K562 (cell line): ENCODE data around the gene CSRP2. TPM values are rescaled to one million over a fixed set of nuclear protein-coding genes. Genes with fewer than 3 reads are reported as not detected.

Experiments used
- ATAC-seq: fragments of 200-7000 bp; cut with Tn5 transposase; 3 replicates; pipeline ENCODE4 v1.9.1; 2020; ENCODE audit warnings: moderate library complexity
- BruUV-seq: library from RNA; stranded (reverse); fragments of 400-500 nt; replicated peaks from 2 replicates; lab custom pipeline; 2021; lab: Mats Ljungman, UMichigan
- CTCF ChIA-PET: fragments of 300-600 bp; formaldehyde crosslinking; extraction: SDS; loops from one replicate; lab custom pipeline; 2021; ENCODE audit warnings: low intra/inter-chr PET ratio; lab: Yijun Ruan, JAX
- POLR2A ChIA-PET: fragments of 300-600, 350-650 bp; sonication (Branson Sonifier 250); formaldehyde crosslinking; extraction: SDS; loops from one replicate; lab custom pipeline; 2021; ENCODE audit warnings: antibody characterized with exemption, inconsistent platforms; lab: Yijun Ruan, JAX
- DNase-seq, 4 experiments: peaks; one replicate each; pipeline versions ENCODE4 v3.0.0 to v3.0.0-alpha.2; 2011 to 2018; ENCODE audit warnings: low spot score in 3 of 4, mixed read lengths in 3 of 4; ENCODE audit errors: extremely low read depth in 1 of 4
- FAIRE-seq: peaks from 2 replicates; lab custom pipeline; 2011; peaks lifted over from hg19 to GRCh38; lab: Jason Lieb, UNC
- H2AFZ ChIP-seq: 2 replicates; pipeline ENCODE4 v1.6.0; 2011; ENCODE audit warnings: low read depth, low read length, control low read depth, inconsistent platforms
- H3K27ac ChIP-seq: fragments of 200-600 bp; 3 replicates; pipeline ENCODE4 v1.8.0; 2011; ENCODE audit warnings: low read depth, mild to moderate bottlenecking, control low read depth, inconsistent platforms, low read length, moderate library complexity, mixed read lengths; ENCODE audit errors: extremely low read depth
- H3K27me3 ChIP-seq, 2 experiments: fragments of 300-600 bp in 1 of 2; 2 replicates in 1 of 2; 3 replicates in 1 of 2; pipeline versions ENCODE4 v1.6.0 to v1.8.0; 2011; ENCODE audit warnings: inconsistent platforms in 2 of 2, low read length in 2 of 2, mild to moderate bottlenecking in 1 of 2, mixed read lengths in 1 of 2, moderate library complexity in 1 of 2; ENCODE audit not compliant: control insufficient read depth in 2 of 2, insufficient read depth in 2 of 2
- H3K36me3 ChIP-seq: fragments of 300-600 bp; 3 replicates; pipeline ENCODE4 v1.8.0; 2011; ENCODE audit warnings: mild to moderate bottlenecking, low read length, inconsistent platforms; ENCODE audit not compliant: control insufficient read depth, insufficient read depth
- H3K4me1 ChIP-seq, 2 experiments: fragments of 200-600 bp in 1 of 2; replicated peaks in 1 of 2; 2 replicates in 1 of 2; 3 replicates in 1 of 2; pipeline versions ENCODE4 v1.5.1 to v1.8.0; 2011; ENCODE audit warnings: inconsistent platforms in 2 of 2, low read length in 2 of 2, mild to moderate bottlenecking in 1 of 2, mixed read lengths in 1 of 2, moderate library complexity in 1 of 2; ENCODE audit not compliant: control insufficient read depth in 2 of 2, insufficient read depth in 2 of 2
- H3K4me2 ChIP-seq: 2 replicates; pipeline ENCODE4 v1.6.1; 2011; ENCODE audit warnings: low read length, control low read depth, inconsistent platforms, mixed read lengths; ENCODE audit not compliant: insufficient read depth
- H3K4me3 ChIP-seq: fragments of 200-600 bp; sonication (generic), shearing (Covaris generic); 2 replicates; pipeline ENCODE4 v1.5.1; 2016; ENCODE audit warnings: control low read depth, inconsistent platforms
- H3K79me2 ChIP-seq: fragments of 200-600 bp; 3 replicates; pipeline ENCODE4 v1.8.0; 2011; ENCODE audit warnings: low read length, inconsistent platforms; ENCODE audit not compliant: control insufficient read depth, insufficient read depth
- H3K9ac ChIP-seq, 2 experiments: 2 replicates each; pipeline versions ENCODE4 v1.6.0 to v1.6.1; 2011; ENCODE audit warnings: low read depth in 2 of 2, low read length in 2 of 2, control low read depth in 1 of 2, inconsistent platforms in 1 of 2, mild to moderate bottlenecking in 1 of 2, mixed read lengths in 1 of 2; ENCODE audit not compliant: insufficient read depth in 1 of 2
- H3K9me1 ChIP-seq: one replicate; pipeline ENCODE4 v1.6.0; 2011; ENCODE audit warnings: inconsistent platforms, mild to moderate bottlenecking, low read length, moderate library complexity; ENCODE audit not compliant: control insufficient read depth, insufficient read depth
- H3K9me3 ChIP-seq: replicated peaks from 2 replicates; pipeline ENCODE4 v1.5.1; 2011; ENCODE audit warnings: low read depth, low read length, inconsistent platforms; ENCODE audit not compliant: control insufficient read depth, insufficient read depth
- H4K20me1 ChIP-seq: replicated peaks from 2 replicates; pipeline ENCODE4 v1.6.1; 2011; ENCODE audit warnings: low read length, inconsistent platforms, mixed read lengths; ENCODE audit not compliant: control insufficient read depth, insufficient read depth
- NCOR1 ChIP-seq: fragments of 450-650 bp; IDR thresholded peaks from 2 replicates; pipeline ENCODE4 v1.6.1; 2016; ENCODE audit warnings: mild to moderate bottlenecking, moderate library complexity
- NFIC ChIP-seq: fragments of 450-650 bp; IDR thresholded peaks from 2 replicates; pipeline ENCODE4 v1.6.1; 2017; ENCODE audit warnings: mild to moderate bottlenecking, inconsistent platforms
- WGBS: fragments of 100-300 bp; shearing (Covaris generic); methylation state at CpG from one replicate; pipeline ENCODE4 v1.1.6; 2016; ENCODE audit warnings: low coverage, mixed read lengths; ENCODE audit not compliant: insufficient coverage; ENCODE audit errors: missing lambda C conversion rate; 5-methylcytosine and 5-hydroxymethylcytosine counted together
- in situ Hi-C: fragments of 300-500 bp; cut with MboI; formaldehyde crosslinking; loops from 4 replicates; pipeline ENCODE4 v1.15.0; 2018; ENCODE audit warnings: inconsistent platforms, mixed read lengths
- intact Hi-C: fragments of 100-400 bp; cut with micrococcal nuclease; formaldehyde crosslinking; loops from 2 replicates; pipeline ENCODE4 v1.14.2; 2022
- polyA plus RNA-seq, 8 experiments: library from polyadenylated mRNA; depleted of rRNA in 4 of 8; stranded (reverse) in 5 of 8; unstranded in 3 of 8; fragments of >200 nt; fragmentation: Nextera tagmentation in 2 of 8; fragmentation: Illumina TruSeq in 1 of 8; extraction: Ambion mirVana in 2 of 8; extraction: Trizol in 1 of 8; gene quantifications; 2 replicates each; pipeline versions ENCODE4 v1.2.1 to v1.2.3, GENCODE V29; 2011 to 2014; ENCODE audit warnings: inconsistent platforms in 1 of 8, missing spikeins in 1 of 8
- total RNA-seq, 7 experiments: library from RNA; depleted of rRNA in 6 of 7; stranded (reverse); fragments of >200 nt in 6 of 7; fragmentation: Illumina TruSeq in 2 of 7; extraction: Trizol in 2 of 7; gene quantifications; 2 replicates each; pipeline versions ENCODE4 v1.2.1 to v1.2.3, GENCODE V29; 2011 to 2021; ENCODE audit warnings: low replicate concordance in 1 of 7
- TF ChIP-seq, protein P1 (sequence below): fragments of 450-650 bp; IDR thresholded peaks from 2 replicates; pipeline ENCODE4 v1.6.1; 2017; ENCODE audit warnings: antibody characterized with exemption, mild to moderate bottlenecking
- TF ChIP-seq, protein P2 (sequence below): fragments of 250-450 bp; sonication (Bioruptor Pico); IDR thresholded peaks from 2 replicates; pipeline ENCODE4 v1.8.0; 2022; ENCODE audit warnings: moderate library complexity, mild to moderate bottlenecking, inconsistent platforms
- TF ChIP-seq, protein P3 (sequence below): fragments of 450-650 bp; IDR thresholded peaks from 2 replicates; pipeline ENCODE4 v1.6.1; 2017; ENCODE audit warnings: mild to moderate bottlenecking, moderate library complexity
- TF ChIP-seq, protein P4 (sequence below): fragments of 250-450 bp; sonication (Bioruptor Pico); IDR thresholded peaks from 2 replicates; pipeline ENCODE4 v1.6.1; 2021; ENCODE audit warnings: mild to moderate bottlenecking

Gene CSRP2
- total and polyA plus RNA-seq, 9 of the 15 experiments (the other 6 are each of a cell fraction or from before 2014, with no cell fraction given), result 0.32 to 6.2 (median 2.3) TPM

DNA sequence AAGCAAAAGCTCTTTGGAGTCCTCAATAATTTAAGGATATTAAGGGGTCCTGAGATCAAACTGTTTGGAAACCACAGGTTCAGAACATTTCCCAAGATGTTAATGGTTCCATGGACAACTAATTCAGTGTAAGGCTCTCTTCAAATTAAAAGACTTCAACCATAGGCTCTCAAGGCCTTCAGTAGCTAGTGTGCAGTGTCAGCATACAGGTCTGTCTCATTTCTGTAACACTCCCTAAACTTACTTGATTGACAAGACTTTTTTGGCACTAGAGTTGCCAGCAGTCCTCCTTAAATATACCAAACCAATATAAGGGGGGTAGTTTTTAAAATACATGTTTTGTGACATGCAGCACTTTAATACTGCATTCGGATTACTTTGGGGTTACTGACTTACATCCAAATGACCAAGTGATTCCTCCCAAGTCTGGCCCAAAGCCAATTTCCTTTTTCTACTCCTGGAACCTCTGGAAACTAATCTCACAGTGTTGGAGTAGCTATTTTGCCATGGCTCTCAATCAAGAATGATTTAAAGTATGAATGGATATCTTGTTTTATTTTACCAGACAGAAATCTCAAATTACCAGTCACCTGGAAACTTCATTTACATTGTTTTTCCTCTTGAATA lies 22.7 kb downstream of the CSRP2 start:
- H2AFZ ChIP-seq, result no peak overlapping the region
- BruUV-seq, result no TSS peak
- FAIRE-seq (no peak), DNase-seq (no peak), ATAC-seq (no peak)
- intact Hi-C loops (no loop called here), in situ Hi-C loops (no loop called here)
- no peaks in the 10 kb centered on the region for H3K4me1 ChIP-seq
- H3K4me2 ChIP-seq, result no peak overlapping the region
- H3K36me3 ChIP-seq, result peaks cover 6% of the 10 kb centered on the region
- CTCF ChIA-PET, result no interaction called here
- no peak overlapping the region for H3K27ac ChIP-seq
- H3K79me2 ChIP-seq, result no peaks in the 10 kb centered on the region
- H4K20me1 ChIP-seq, result no peaks in the 10 kb centered on the region
- H3K27me3 ChIP-seq, result no peaks in the 10 kb centered on the region
- TF ChIP-seq, protein P1, sequence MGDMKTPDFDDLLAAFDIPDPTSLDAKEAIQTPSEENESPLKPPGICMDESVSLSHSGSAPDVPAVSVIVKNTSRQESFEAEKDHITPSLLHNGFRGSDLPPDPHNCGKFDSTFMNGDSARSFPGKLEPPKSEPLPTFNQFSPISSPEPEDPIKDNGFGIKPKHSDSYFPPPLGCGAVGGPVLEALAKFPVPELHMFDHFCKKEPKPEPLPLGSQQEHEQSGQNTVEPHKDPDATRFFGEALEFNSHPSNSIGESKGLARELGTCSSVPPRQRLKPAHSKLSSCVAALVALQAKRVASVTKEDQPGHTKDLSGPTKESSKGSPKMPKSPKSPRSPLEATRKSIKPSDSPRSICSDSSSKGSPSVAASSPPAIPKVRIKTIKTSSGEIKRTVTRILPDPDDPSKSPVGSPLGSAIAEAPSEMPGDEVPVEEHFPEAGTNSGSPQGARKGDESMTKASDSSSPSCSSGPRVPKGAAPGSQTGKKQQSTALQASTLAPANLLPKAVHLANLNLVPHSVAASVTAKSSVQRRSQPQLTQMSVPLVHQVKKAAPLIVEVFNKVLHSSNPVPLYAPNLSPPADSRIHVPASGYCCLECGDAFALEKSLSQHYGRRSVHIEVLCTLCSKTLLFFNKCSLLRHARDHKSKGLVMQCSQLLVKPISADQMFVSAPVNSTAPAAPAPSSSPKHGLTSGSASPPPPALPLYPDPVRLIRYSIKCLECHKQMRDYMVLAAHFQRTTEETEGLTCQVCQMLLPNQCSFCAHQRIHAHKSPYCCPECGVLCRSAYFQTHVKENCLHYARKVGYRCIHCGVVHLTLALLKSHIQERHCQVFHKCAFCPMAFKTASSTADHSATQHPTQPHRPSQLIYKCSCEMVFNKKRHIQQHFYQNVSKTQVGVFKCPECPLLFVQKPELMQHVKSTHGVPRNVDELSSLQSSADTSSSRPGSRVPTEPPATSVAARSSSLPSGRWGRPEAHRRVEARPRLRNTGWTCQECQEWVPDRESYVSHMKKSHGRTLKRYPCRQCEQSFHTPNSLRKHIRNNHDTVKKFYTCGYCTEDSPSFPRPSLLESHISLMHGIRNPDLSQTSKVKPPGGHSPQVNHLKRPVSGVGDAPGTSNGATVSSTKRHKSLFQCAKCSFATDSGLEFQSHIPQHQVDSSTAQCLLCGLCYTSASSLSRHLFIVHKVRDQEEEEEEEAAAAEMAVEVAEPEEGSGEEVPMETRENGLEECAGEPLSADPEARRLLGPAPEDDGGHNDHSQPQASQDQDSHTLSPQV, result no peak
- peak; percentile 71 for TF ChIP-seq NFIC
- no peak for TF ChIP-seq NCOR1
- TF ChIP-seq, protein P2, sequence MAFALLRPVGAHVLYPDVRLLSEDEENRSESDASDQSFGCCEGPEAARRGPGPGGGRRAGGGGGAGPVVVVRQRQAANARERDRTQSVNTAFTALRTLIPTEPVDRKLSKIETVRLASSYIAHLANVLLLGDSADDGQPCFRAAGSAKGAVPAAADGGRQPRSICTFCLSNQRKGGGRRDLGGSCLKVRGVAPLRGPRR (CRISPR knock-in tag), result no peak
- TF ChIP-seq, protein P3, sequence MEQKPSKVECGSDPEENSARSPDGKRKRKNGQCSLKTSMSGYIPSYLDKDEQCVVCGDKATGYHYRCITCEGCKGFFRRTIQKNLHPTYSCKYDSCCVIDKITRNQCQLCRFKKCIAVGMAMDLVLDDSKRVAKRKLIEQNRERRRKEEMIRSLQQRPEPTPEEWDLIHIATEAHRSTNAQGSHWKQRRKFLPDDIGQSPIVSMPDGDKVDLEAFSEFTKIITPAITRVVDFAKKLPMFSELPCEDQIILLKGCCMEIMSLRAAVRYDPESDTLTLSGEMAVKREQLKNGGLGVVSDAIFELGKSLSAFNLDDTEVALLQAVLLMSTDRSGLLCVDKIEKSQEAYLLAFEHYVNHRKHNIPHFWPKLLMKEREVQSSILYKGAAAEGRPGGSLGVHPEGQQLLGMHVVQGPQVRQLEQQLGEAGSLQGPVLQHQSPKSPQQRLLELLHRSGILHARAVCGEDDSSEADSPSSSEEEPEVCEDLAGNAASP, result no peak
- TF ChIP-seq, protein P4, sequence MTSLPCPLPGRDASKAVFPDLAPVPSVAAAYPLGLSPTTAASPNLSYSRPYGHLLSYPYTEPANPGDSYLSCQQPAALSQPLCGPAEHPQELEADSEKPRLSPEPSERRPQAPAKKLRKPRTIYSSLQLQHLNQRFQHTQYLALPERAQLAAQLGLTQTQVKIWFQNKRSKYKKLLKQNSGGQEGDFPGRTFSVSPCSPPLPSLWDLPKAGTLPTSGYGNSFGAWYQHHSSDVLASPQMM (CRISPR knock-in tag), result no peak
- no peaks in the 10 kb centered on the region for H3K9me1 ChIP-seq
- no peak overlapping the region for H3K9ac ChIP-seq
- H3K4me3 ChIP-seq, result no peak overlapping the region
- POLR2A ChIA-PET, result interaction anchor here (0.7 kb wide), 1 partner anchor 15 kb away, joined by 3 read pairs; no protein-coding TSS in a partner anchor
- WGBS, result 87% methylated on average over 1 of the region's 1 CpG
- H3K9me3 ChIP-seq, result no peaks in the 10 kb centered on the region
